Hematopoietic multipotent progenitor cell treated with erythropoietin and hydrocortisone succinate and interleukin-3 and kit ligand, for 4 days (in vitro differentiated cells): ENCODE results near the gene PMS1.
"Not testable (repeated sequence)": the region's sequence is repeated elsewhere in the genome, so short reads cannot be mapped to it uniquely, and the experiment has no call there.

ENCODE experiments used
- DNase-seq: peaks from one replicate; pipeline ENCODE4 v3.0.0-alpha.2; 2015

Gene PMS1

GRCh38 chr2:189818249-189819038 is 34.2 kb downstream of the PMS1 start:
- no peak for DNase-seq

GRCh38 chr2:189819297-189819704 is 35.1 kb downstream of the PMS1 start:
- no peak for DNase-seq

GRCh38 chr2:189821953-189822748 is 37.9 kb downstream of the PMS1 start:
- peak; percentile 20 for DNase-seq

GRCh38 chr2:189824694-189825396 is 40.6 kb downstream of the PMS1 start:
- no peak for DNase-seq

GRCh38 chr2:189826039-189826438 is 41.8 kb downstream of the PMS1 start:
- no peak for DNase-seq

- no peak for DNase-seq
These were observed 45.0 kb downstream of the PMS1 start for GRCh38 chr2:189829102-189829833.

- no peak for DNase-seq
These were observed 46.3 kb downstream of the PMS1 start for GRCh38 chr2:189830510-189830909.

GRCh38 chr2:189834059-189834458 is 49.8 kb downstream of the PMS1 start:
- no peak for DNase-seq

- not testable (repeated sequence) for DNase-seq
These were observed 50.4 kb downstream of the PMS1 start for GRCh38 chr2:189834642-189835041.

GRCh38 chr2:189835855-189836558 is 51.8 kb downstream of the PMS1 start:
- DNase-seq: no peak

- no peak for DNase-seq
These were observed 52.4 kb downstream of the PMS1 start for GRCh38 chr2:189836644-189837043.

GRCh38 chr2:189837326-189837725 is 53.1 kb downstream of the PMS1 start:
- DNase-seq: peak; percentile 2

GRCh38 chr2:189841019-189841418 is 56.8 kb downstream of the PMS1 start:
- DNase-seq: no peak

GRCh38 chr2:189848276-189848675 is 64.0 kb downstream of the PMS1 start:
- DNase-seq: no peak

GRCh38 chr2:189849550-189849949 is 65.3 kb downstream of the PMS1 start:
- DNase-seq: no peak

- no peak for DNase-seq
These were observed 67.0 kb downstream of the PMS1 start for GRCh38 chr2:189851174-189851826.

GRCh38 chr2:189854187-189854586 is 69.9 kb downstream of the PMS1 start:
- DNase-seq: no peak

GRCh38 chr2:189854940-189855339 is 70.7 kb downstream of the PMS1 start:
- no peak for DNase-seq

- no peak for DNase-seq
These were observed 74.0 kb downstream of the PMS1 start for GRCh38 chr2:189858291-189858690.

- DNase-seq: no peak
These were observed 75.9 kb downstream of the PMS1 start for GRCh38 chr2:189860161-189860560.

GRCh38 chr2:189862751-189863150 is 78.5 kb downstream of the PMS1 start:
- DNase-seq: no peak

- peak; percentile 55 for DNase-seq
These were observed 81.6 kb downstream of the PMS1 start for GRCh38 chr2:189865826-189866225.
